PC-9 (cell line): Measurements from ENCODE around the gene TOPBP1.

ENCODE experiments used
- EZH2 ChIP-seq: fragments of 200-600 bp; sonication (generic); IDR thresholded peaks from 2 replicates; pipeline ENCODE4 v1.8.0; 2017; ENCODE audit warnings: antibody characterized with exemption, low read depth
- TF ChIP-seq, protein P1 (sequence below): fragments of 200-600 bp; sonication (generic); conservative IDR thresholded peaks from 2 replicates; pipeline ENCODE4 v1.6.1; 2017; ENCODE audit warnings: mixed run types, antibody characterized with exemption, mild to moderate bottlenecking, moderate library complexity

DNA sequence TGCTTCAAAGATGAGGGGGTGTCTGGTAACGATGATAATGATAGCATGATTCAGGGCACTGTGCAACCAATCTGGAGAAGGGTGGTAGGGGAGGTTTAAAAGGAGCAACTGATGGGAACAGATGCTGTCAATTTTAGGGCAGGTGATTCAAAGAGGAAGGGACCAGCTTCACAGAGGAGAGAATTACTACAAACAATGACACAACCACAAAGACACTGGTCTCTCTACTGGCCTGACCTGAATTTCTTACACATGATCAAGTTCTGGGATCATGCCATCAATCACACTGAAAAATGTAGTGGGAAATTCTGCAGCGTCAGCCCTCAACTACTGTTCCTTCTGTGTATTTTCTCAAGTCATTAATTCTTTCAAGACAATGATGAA is 90.8 kb downstream of the TOPBP1 start:
- TF ChIP-seq, protein P1, sequence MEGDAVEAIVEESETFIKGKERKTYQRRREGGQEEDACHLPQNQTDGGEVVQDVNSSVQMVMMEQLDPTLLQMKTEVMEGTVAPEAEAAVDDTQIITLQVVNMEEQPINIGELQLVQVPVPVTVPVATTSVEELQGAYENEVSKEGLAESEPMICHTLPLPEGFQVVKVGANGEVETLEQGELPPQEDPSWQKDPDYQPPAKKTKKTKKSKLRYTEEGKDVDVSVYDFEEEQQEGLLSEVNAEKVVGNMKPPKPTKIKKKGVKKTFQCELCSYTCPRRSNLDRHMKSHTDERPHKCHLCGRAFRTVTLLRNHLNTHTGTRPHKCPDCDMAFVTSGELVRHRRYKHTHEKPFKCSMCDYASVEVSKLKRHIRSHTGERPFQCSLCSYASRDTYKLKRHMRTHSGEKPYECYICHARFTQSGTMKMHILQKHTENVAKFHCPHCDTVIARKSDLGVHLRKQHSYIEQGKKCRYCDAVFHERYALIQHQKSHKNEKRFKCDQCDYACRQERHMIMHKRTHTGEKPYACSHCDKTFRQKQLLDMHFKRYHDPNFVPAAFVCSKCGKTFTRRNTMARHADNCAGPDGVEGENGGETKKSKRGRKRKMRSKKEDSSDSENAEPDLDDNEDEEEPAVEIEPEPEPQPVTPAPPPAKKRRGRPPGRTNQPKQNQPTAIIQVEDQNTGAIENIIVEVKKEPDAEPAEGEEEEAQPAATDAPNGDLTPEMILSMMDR = no peak
- TF ChIP-seq EZH2 = no peak
